SK-N-SH (cell line): Measurements from ENCODE around the gene POLR1E. TPM values are rescaled to one million over a fixed set of nuclear protein-coding genes. Genes with fewer than 3 reads are reported as not detected.

Source experiments
- CTCF ChIA-PET: fragments of 300-600, 350-600 bp; formaldehyde crosslinking; extraction: SDS; loops from one replicate; lab custom pipeline; 2021; lab: Yijun Ruan, JAX
- POLR2A ChIA-PET: fragments of 350-600 bp; sonication (Branson Sonifier 250); formaldehyde crosslinking; extraction: SDS; loops from one replicate; lab custom pipeline; 2020; ENCODE audit warnings: antibody characterized with exemption, inconsistent platforms; lab: Yijun Ruan, JAX
- DNase-seq: peaks from one replicate; pipeline ENCODE4 v3.0.0; 2012
- H2AFZ ChIP-seq: fragments of 200-600 bp; sonication (generic); 2 replicates; pipeline ENCODE4 v1.8.1; 2016; ENCODE audit warnings: antibody characterized with exemption, mild to moderate bottlenecking, low read depth
- H3F3A ChIP-seq: fragments of 200-600 bp; sonication (generic); replicated peaks from 2 replicates; pipeline ENCODE3; 2016; ENCODE audit warnings: antibody characterized with exemption, mild to moderate bottlenecking; ENCODE audit not compliant: insufficient read depth
- H3K27ac ChIP-seq, 2 experiments: fragments of 200-500 bp in 1 of 2; fragments of 200-600 bp in 1 of 2; sonication (Bioruptor generic) in 1 of 2; sonication (generic), shearing (Covaris generic) in 1 of 2; 2 replicates each; pipeline versions ENCODE4 v1.5.1 to v1.6.1; 2014 to 2016; ENCODE audit warnings: low read depth in 2 of 2, inconsistent platforms in 1 of 2, low read length in 1 of 2, mild to moderate bottlenecking in 1 of 2, mixed read lengths in 1 of 2
- H3K27me3 ChIP-seq: fragments of 200-600 bp; sonication (generic), shearing (Covaris generic); 2 replicates; pipeline ENCODE4 v1.6.1; 2016; ENCODE audit warnings: mixed run types; ENCODE audit not compliant: insufficient read depth
- H3K36me3 ChIP-seq, 2 experiments: fragments of 200-500 bp in 1 of 2; fragments of 200-600 bp in 1 of 2; sonication (Bioruptor generic) in 1 of 2; sonication (generic) in 1 of 2; replicated peaks in 1 of 2; 2 replicates each; pipeline versions ENCODE3 to v1.5.1; 2014 to 2016; ENCODE audit warnings: low read length in 1 of 2, mild to moderate bottlenecking in 1 of 2; ENCODE audit not compliant: insufficient read depth in 2 of 2, control insufficient read depth in 1 of 2
- H3K4me1 ChIP-seq, 2 experiments: fragments of 200-500 bp in 1 of 2; fragments of 200-600 bp in 1 of 2; sonication (Bioruptor generic) in 1 of 2; sonication (generic), shearing (Covaris generic) in 1 of 2; 2 replicates each; pipeline versions ENCODE4 v1.5.1 to v1.6.1; 2014 to 2016; ENCODE audit warnings: low read depth in 1 of 2, low read length in 1 of 2, mixed run types in 1 of 2; ENCODE audit not compliant: insufficient read depth in 2 of 2, control insufficient read depth in 1 of 2
- H3K4me2 ChIP-seq: fragments of 200-600 bp; sonication (generic), shearing (Covaris generic); 2 replicates; pipeline ENCODE4 v1.6.1; 2017; ENCODE audit warnings: mixed run types
- H3K4me3 ChIP-seq, 2 experiments: fragments of 200-500 bp in 1 of 2; fragments of 200-600 bp in 1 of 2; sonication (Bioruptor generic) in 1 of 2; sonication (generic), shearing (Covaris generic) in 1 of 2; 2 replicates each; pipeline versions ENCODE4 v1.5.1 to v1.8.1; 2014 to 2016; ENCODE audit warnings: low read depth in 2 of 2, inconsistent platforms in 1 of 2, low read length in 1 of 2, mild to moderate bottlenecking in 1 of 2, mixed read lengths in 1 of 2, moderate library complexity in 1 of 2
- H3K79me2 ChIP-seq: fragments of 200-600 bp; sonication (generic); 2 replicates; pipeline ENCODE4 v1.8.1; 2017; ENCODE audit warnings: mild to moderate bottlenecking; ENCODE audit not compliant: insufficient read depth
- H3K9ac ChIP-seq: fragments of 200-600 bp; sonication (generic); 2 replicates; pipeline ENCODE4 v1.6.1; 2017; ENCODE audit warnings: mixed run types
- H3K9me2 ChIP-seq: fragments of 200-600 bp; sonication (generic); 2 replicates; pipeline ENCODE4 v1.6.1; 2017; ENCODE audit warnings: mixed run types
- H3K9me3 ChIP-seq: fragments of 200-600 bp; sonication (generic); 2 replicates; pipeline ENCODE4 v1.6.1; 2017; ENCODE audit warnings: mixed run types, mild to moderate bottlenecking, moderate library complexity
- H4K20me1 ChIP-seq: fragments of 200-600 bp; sonication (generic); 2 replicates; pipeline ENCODE4 v1.6.1; 2017; ENCODE audit warnings: mild to moderate bottlenecking, mixed run types; ENCODE audit not compliant: insufficient read depth
- CHD2 ChIP-seq: fragments of 150-350 bp; IDR thresholded peaks from 2 replicates; pipeline ENCODE4 v1.6.1; 2018; ENCODE audit warnings: low read length; ENCODE audit not compliant: partially characterized antibody
- ELF1 ChIP-seq: IDR thresholded peaks from 2 replicates; pipeline ENCODE4 v1.4.0; 2012
- EZH2phosphoT487 ChIP-seq: fragments of 200-600 bp; sonication (generic); IDR thresholded peaks from 2 replicates; pipeline ENCODE4 v1.6.1; 2017; ENCODE audit warnings: low read depth, mixed run types, mild to moderate bottlenecking, antibody characterized with exemption, moderate library complexity, borderline replicate concordance
- FOXJ3 ChIP-seq: sonication (generic); formaldehyde crosslinking; IDR thresholded peaks from 2 replicates; pipeline ENCODE4 v1.5.1; 2020; ENCODE audit warnings: mild to moderate bottlenecking, missing genetic modification reagents
- GATA2 ChIP-seq: sonication (generic); formaldehyde crosslinking; IDR thresholded peaks from 2 replicates; pipeline ENCODE4 v1.5.0; 2020; ENCODE audit warnings: mild to moderate bottlenecking, missing genetic modification reagents
- JUND ChIP-seq: IDR thresholded peaks from 2 replicates; pipeline ENCODE4 v1.4.0; 2012
- MEF2A ChIP-seq: IDR thresholded peaks from 2 replicates; pipeline ENCODE4 v1.4.0; 2012; ENCODE audit warnings: low read depth, borderline replicate concordance
- RFX5 ChIP-seq: IDR thresholded peaks from 2 replicates; pipeline ENCODE4 v1.6.1; 2012; ENCODE audit warnings: mild to moderate bottlenecking, improper control_type of control experiment, low read length
- RXRA ChIP-seq: IDR thresholded peaks from 2 replicates; pipeline ENCODE4 v1.4.0; 2012; ENCODE audit warnings: low read depth, mild to moderate bottlenecking, borderline replicate concordance
- SIN3A ChIP-seq: IDR thresholded peaks from 2 replicates; pipeline ENCODE4 v1.6.1; 2012; ENCODE audit warnings: low read depth, mild to moderate bottlenecking, low read length, moderate library complexity, borderline replicate concordance
- SMC3 ChIP-seq: IDR thresholded peaks from 2 replicates; pipeline ENCODE4 v1.6.1; 2012; ENCODE audit warnings: low read depth, low read length, improper control_type of control experiment
- TAF1 ChIP-seq: IDR thresholded peaks from 2 replicates; pipeline ENCODE4 v1.6.1; 2012; ENCODE audit warnings: low read depth, mild to moderate bottlenecking, low read length, moderate library complexity, borderline replicate concordance
- TCF12 ChIP-seq: IDR thresholded peaks from 2 replicates; pipeline ENCODE4 v1.4.0; 2012
- TEAD4 ChIP-seq: IDR thresholded peaks from 2 replicates; pipeline ENCODE4 v1.4.0; 2012; ENCODE audit warnings: mild to moderate bottlenecking, borderline replicate concordance; ENCODE audit not compliant: insufficient read depth
- WGBS: methylation state at CpG from one replicate; pipeline ENCODE4 v1.1.6; 2017; ENCODE audit warnings: low lambda C conversion rate; 5-methylcytosine and 5-hydroxymethylcytosine counted together
- polyA plus RNA-seq, 3 experiments: library from polyadenylated mRNA; depleted of rRNA; stranded (reverse); fragments of >200 nt; gene quantifications; 2 replicates each; pipeline ENCODE4 v1.2.3, GENCODE V29; 2012
- TF ChIP-seq, protein P1 (sequence below): IDR thresholded peaks from 2 replicates; pipeline ENCODE4 v1.6.1; 2012; ENCODE audit warnings: mild to moderate bottlenecking, low read depth, low read length, moderate library complexity
- TF ChIP-seq, protein P2 (sequence below): fragments of 150-350 bp; IDR thresholded peaks from 2 replicates; pipeline ENCODE4 v1.6.1; 2016; ENCODE audit warnings: mild to moderate bottlenecking, low read depth, low read length
- TF ChIP-seq, protein P3 (sequence below): IDR thresholded peaks from 2 replicates; pipeline ENCODE4 v1.4.0; 2012; ENCODE audit warnings: low read depth
- TF ChIP-seq, protein P4 (sequence below): IDR thresholded peaks from 2 replicates; pipeline ENCODE4 v1.4.0; 2012; ENCODE audit warnings: low read depth, borderline replicate concordance

POLR1E gene
- polyA plus RNA-seq, 1 of the 3 experiments (the other 2 are of a cell fraction) = 38.8 TPM

DNA sequence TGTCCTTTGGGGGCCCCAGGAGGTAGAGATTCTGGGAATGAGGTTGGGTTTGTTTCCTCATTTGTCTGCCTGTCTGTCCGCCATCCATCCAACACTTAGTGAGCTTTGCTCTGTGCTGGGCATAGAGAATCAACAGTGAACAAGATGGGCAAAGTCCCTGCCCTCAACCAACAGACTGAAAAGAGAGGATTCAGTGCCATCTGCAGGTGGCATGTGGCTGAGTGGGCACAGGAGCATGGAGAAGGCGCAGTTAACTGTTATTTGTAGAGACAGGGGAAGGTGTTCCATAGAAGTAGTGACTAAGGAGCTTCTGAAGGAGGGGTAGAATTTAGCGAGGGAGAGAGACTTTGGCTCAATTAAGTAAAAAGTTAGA, 23.1 kb downstream of the POLR1E start:
- Histone ChIP-seq H3K9me3 (no peaks in the 10 kb centered on the region), H3K4me2 (no peak overlapping the region), H3K36me3 (peaks cover 0 to 31% of the 10 kb centered on the region in 2 experiments), H3K9ac (no peak overlapping the region), H2AFZ (no peak overlapping the region), H3K4me3 (no peak overlapping the region), H3K27me3 (no peaks in the 10 kb centered on the region), H4K20me1 (no peaks in the 10 kb centered on the region), H3K4me1 (no peaks in the 10 kb centered on the region), H3K27ac (no peak overlapping the region), H3K9me2 (no peaks in the 10 kb centered on the region), H3F3A (peaks cover 2% of the 10 kb centered on the region), H3K79me2 (no peaks in the 10 kb centered on the region)
- 95% methylated on average over 3 of the region's 3 CpGs for WGBS
- no peak for DNase-seq
- POLR2A ChIA-PET = interaction anchor here (0.6 to 1.1 kb wide), 3 partner anchors 23 to 83 kb away, joined by 3 to 4 read pairs (median 3); partner anchors contain the start of gene POLR1E
- TF ChIP-seq CHD2 (no peak), TCF12 (no peak), TAF1 (no peak), SIN3A (no peak), FOXJ3 (CRISPR knock-in tag) (no peak), RFX5 (no peak), JUND (no peak), GATA2 (CRISPR knock-in tag) (no peak), ELF1 (no peak)
- TF ChIP-seq, protein P1, sequence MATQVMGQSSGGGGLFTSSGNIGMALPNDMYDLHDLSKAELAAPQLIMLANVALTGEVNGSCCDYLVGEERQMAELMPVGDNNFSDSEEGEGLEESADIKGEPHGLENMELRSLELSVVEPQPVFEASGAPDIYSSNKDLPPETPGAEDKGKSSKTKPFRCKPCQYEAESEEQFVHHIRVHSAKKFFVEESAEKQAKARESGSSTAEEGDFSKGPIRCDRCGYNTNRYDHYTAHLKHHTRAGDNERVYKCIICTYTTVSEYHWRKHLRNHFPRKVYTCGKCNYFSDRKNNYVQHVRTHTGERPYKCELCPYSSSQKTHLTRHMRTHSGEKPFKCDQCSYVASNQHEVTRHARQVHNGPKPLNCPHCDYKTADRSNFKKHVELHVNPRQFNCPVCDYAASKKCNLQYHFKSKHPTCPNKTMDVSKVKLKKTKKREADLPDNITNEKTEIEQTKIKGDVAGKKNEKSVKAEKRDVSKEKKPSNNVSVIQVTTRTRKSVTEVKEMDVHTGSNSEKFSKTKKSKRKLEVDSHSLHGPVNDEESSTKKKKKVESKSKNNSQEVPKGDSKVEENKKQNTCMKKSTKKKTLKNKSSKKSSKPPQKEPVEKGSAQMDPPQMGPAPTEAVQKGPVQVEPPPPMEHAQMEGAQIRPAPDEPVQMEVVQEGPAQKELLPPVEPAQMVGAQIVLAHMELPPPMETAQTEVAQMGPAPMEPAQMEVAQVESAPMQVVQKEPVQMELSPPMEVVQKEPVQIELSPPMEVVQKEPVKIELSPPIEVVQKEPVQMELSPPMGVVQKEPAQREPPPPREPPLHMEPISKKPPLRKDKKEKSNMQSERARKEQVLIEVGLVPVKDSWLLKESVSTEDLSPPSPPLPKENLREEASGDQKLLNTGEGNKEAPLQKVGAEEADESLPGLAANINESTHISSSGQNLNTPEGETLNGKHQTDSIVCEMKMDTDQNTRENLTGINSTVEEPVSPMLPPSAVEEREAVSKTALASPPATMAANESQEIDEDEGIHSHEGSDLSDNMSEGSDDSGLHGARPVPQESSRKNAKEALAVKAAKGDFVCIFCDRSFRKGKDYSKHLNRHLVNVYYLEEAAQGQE = no peak
- TF ChIP-seq, protein P2, sequence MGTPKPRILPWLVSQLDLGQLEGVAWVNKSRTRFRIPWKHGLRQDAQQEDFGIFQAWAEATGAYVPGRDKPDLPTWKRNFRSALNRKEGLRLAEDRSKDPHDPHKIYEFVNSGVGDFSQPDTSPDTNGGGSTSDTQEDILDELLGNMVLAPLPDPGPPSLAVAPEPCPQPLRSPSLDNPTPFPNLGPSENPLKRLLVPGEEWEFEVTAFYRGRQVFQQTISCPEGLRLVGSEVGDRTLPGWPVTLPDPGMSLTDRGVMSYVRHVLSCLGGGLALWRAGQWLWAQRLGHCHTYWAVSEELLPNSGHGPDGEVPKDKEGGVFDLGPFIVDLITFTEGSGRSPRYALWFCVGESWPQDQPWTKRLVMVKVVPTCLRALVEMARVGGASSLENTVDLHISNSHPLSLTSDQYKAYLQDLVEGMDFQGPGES = no peak
- TF ChIP-seq, protein P3, sequence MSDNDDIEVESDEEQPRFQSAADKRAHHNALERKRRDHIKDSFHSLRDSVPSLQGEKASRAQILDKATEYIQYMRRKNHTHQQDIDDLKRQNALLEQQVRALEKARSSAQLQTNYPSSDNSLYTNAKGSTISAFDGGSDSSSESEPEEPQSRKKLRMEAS = no peak
- CTCF ChIA-PET = interaction anchor here (0.7 to 1.0 kb wide), 4 partner anchors 9 to 86 kb away, joined by 3 to 4 read pairs (median 4); no protein-coding TSS in a partner anchor

DNA sequence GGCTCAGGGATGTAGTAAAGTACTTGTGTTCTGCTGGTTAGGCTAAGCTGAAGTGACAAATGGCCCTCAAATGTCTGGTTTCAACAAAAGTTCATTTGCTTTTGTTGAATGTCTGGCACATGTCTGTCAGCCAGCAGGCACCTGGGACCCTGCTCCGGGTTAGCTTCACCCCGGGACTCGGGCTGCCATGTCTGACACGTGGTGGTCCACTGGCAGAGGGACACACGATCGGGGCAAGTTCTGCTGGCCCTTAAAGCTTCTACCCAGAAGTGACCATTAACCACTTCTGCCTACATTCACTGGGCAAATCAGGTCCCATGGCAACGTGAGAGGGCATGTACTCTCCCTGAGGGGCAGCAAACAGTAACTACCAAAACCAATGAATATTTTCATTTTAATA, 23.8 kb downstream of the POLR1E start:
- peaks cover 2% of the 10 kb centered on the region for H3F3A ChIP-seq
- H4K20me1 ChIP-seq = no peaks in the 10 kb centered on the region
- H2AFZ ChIP-seq = no peak overlapping the region
- H3K4me2 ChIP-seq = no peak overlapping the region
- POLR2A ChIA-PET = interaction anchor here (1.1 kb wide), 2 partner anchors 24 to 82 kb away, joined by 3 to 4 read pairs; partner anchors contain the start of gene POLR1E
- no peak overlapping the region for H3K9ac ChIP-seq
- no peak overlapping the region for H3K27ac ChIP-seq
- CTCF ChIA-PET = interaction anchor here (0.7 to 1.0 kb wide), 3 partner anchors 8 to 85 kb away, joined by 3 to 4 read pairs (median 4); no protein-coding TSS in a partner anchor
- no peak for DNase-seq
- no peak overlapping the region for H3K4me3 ChIP-seq
- H3K9me3 ChIP-seq = no peaks in the 10 kb centered on the region
- H3K27me3 ChIP-seq = no peaks in the 10 kb centered on the region
- H3K4me1 ChIP-seq = no peaks in the 10 kb centered on the region
- H3K36me3 ChIP-seq = peaks cover 0 to 28% of the 10 kb centered on the region in 2 experiments
- 97% methylated on average over 7 of the region's 7 CpGs for WGBS
- no peaks in the 10 kb centered on the region for H3K9me2 ChIP-seq
- H3K79me2 ChIP-seq = no peaks in the 10 kb centered on the region
- TF ChIP-seq SMC3 (no peak), EZH2phosphoT487 (no peak), TEAD4 (no peak), MEF2A (no peak), CHD2 (no peak), RXRA (no peak)
- TF ChIP-seq, protein P4, sequence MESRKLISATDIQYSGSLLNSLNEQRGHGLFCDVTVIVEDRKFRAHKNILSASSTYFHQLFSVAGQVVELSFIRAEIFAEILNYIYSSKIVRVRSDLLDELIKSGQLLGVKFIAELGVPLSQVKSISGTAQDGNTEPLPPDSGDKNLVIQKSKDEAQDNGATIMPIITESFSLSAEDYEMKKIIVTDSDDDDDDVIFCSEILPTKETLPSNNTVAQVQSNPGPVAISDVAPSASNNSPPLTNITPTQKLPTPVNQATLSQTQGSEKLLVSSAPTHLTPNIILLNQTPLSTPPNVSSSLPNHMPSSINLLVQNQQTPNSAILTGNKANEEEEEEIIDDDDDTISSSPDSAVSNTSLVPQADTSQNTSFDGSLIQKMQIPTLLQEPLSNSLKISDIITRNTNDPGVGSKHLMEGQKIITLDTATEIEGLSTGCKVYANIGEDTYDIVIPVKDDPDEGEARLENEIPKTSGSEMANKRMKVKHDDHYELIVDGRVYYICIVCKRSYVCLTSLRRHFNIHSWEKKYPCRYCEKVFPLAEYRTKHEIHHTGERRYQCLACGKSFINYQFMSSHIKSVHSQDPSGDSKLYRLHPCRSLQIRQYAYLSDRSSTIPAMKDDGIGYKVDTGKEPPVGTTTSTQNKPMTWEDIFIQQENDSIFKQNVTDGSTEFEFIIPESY = no peak
